NCI-H2227 treated with DMSO at 0.1 percent for 48 hours (cell line): Measurements from ENCODE around the gene NMNAT1.
"Not testable (repeated sequence)": the region's sequence is repeated elsewhere in the genome, so short reads cannot be mapped to it uniquely, and the experiment has no call there.

Experiments
- DNase-seq: peaks from one replicate; lab custom pipeline; 2025; lab: John Stamatoyannopoulos, UW

The NMNAT1 gene

DNA sequence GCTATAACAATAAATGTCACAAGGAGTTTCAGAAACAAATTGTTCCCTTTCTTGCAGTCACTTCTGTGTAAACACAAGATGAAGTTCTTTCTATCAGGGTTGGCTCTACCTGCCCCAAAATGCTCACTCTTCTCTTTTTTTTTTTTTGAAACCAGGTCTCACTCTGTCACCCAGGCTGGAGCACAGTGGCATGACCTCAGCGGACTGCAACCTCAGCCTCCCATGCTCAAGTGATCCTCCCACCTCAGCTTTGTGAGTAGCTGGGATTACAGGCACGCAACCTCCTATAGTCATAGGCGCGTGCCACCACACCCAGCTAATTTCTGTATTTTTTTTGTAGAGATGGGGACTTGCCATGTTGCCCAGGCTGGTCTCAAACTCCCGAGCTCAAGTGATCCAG lies 22.7 kb upstream of the NMNAT1 start:
- DNase-seq, result no peak

DNA sequence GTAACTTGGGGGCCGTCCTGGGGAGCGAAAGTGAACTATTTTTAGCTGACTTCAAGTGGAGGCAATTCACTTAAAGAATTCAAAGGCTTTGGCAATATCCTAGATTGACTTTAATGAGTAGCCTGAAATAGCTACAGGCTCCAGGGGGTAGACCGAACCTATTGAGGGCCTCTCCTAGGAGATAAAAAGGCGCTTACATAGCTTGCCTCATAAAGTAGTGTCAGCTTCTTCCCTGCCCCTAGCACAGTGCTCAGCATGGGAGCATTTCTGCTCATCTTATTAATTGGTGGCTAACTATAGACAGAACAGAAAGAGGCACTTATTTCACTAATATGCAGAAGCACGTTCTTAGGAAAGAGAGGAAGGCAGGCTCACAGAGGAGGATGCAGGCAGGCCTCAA lies 20.9 kb upstream of the NMNAT1 start:
- peak; percentile 81 for DNase-seq

GRCh38 chr1:9927259-9927658 lies 16.0 kb upstream of the NMNAT1 start:
- DNase-seq, result no peak

- DNase-seq, result no peak
These were observed 13.6 kb upstream of the NMNAT1 start for GRCh38 chr1:9929431-9930385.

DNA sequence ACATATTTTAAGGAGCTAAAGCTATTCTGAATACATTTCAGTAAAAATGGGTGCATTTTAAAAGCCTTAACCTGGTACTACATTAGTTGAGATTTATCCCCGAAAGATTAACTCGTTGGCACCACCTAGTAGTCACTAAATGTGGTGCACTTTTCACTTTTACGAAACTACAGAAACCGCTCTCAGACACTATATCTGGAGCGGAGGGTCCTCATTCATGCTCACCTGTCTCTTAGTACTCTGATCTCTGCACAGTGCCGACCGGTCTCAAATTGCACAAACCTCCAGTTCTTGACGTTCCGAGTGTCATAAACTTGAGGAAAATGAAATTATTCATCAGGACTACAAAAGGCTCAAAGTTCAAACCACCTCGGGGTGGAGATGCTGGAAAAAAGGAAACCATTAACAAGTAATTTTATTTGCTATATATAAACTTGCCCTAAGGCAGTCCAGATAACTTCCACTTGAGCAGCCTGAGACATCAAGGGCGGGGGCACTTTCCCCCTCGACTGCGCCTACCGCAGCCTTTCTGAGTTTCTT lies 806 bp upstream of the NMNAT1 start:
- peak; percentile 58 for DNase-seq

GRCh38 chr1:9946315-9946714 lies 3.0 kb downstream of the NMNAT1 start:
- DNase-seq, result no peak

GRCh38 chr1:9957726-9958125 lies 14.5 kb downstream of the NMNAT1 start:
- no peak for DNase-seq

- no peak for DNase-seq
These were observed 16.7 kb downstream of the NMNAT1 start for GRCh38 chr1:9960011-9960410.

- peak; percentile 38 for DNase-seq
These were observed 17.7 kb downstream of the NMNAT1 start for GRCh38 chr1:9960706-9961562.

DNA sequence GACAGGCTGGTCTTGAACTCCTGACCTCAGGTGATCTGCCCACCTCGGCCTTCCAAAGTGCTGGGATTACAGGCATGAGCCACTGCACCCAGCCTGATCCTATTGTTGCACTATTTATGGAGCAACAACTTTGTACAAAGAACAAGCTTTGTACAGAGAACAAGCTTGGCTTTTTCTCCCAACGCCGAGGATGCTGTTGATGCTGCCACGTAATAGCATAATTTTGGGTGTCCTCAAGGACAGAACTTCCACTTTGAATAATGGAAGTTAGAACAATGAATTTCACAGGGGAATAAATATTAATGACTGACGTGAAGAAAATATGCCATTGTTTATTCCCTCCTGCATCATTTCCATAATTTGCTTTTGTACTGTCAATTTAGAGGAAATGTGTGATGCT lies 41.0 kb downstream of the NMNAT1 start:
- no peak for DNase-seq

GRCh38 chr1:9985001-9985400 lies 41.7 kb downstream of the NMNAT1 start:
- DNase-seq, result no peak

GRCh38 chr1:9989773-9990172 lies 46.5 kb downstream of the NMNAT1 start:
- no peak for DNase-seq

DNA sequence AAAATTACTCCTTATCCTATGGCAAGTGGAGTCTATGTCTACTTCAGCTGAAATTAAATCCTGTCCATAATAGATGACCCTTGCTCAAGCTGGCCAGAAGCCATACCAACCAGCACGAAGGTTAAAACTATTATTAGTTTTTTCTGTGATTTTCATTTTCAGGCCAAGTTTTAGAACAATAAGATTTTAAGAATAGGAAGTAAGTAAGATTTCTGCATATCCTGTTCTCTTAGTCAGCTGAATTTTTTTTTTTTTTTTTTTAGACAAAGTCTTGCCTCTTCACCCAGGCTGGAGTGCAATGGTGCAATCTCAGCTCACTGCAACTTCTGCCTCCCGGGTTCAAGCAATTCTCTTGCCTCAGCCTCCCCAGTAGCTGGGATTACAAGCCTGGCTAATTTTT lies 47.7 kb downstream of the NMNAT1 start:
- no peak for DNase-seq

- no peak for DNase-seq
These were observed 49.6 kb downstream of the NMNAT1 start for GRCh38 chr1:9992910-9993309.

GRCh38 chr1:9993561-9994075 lies 50.3 kb downstream of the NMNAT1 start:
- DNase-seq, result no peak

DNA sequence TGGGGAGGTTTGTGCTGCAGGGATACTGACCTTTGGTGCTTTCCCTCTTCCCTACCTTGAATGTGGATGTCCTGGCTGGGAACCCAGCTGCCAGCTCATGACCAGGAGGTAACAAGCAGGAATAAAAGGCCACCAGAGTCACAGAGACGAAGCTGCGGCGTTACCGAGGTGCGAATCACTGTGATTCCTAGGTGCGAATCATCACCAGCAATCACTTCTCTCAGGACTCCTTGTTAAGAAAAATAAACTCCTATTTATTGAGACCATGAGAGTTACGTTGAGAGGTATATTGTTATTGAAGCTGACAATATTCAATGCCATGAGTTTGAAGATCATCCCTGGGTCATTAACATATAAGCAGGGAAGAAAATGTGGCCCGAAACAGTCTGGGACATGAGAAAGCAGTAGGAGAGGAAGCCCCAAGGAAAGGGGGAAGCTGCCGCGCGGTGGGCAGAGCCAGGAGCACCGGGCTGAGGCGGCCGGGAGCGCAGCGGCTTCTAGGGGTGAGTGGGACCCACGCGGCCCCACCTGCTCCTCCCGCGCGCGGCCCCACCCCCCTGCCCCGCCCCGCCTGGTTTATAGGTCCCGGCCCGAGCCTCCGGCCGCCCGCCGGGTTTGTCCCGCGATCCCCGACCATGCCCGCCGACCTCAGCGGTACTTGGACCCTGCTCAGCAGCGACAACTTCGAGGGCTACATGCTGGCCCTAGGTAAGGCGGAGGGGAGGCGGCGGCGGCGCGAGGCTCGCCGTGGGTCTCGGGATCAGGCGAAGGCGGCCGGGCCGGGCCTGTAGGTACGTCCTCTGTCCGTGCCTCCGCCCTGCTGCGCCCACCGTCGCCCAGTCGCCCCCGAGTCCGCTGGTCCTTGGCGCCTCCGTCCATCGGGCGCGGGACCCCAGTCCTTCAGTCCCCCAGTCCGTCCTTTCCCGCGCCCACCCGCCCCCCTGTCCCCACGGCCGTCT lies 53.6 kb downstream of the NMNAT1 start, which contains the start of gene RBP7:
Gene RBP7, plus strand, starts transcription at position 605 of the 959 bp plus-strand sequence. Its CDS starts 31 bp downstream, at position 636.
- peak; percentile 10 for DNase-seq

GRCh38 chr1:10001016-10001665 lies 57.9 kb downstream of the NMNAT1 start:
- no peak for DNase-seq

DNA sequence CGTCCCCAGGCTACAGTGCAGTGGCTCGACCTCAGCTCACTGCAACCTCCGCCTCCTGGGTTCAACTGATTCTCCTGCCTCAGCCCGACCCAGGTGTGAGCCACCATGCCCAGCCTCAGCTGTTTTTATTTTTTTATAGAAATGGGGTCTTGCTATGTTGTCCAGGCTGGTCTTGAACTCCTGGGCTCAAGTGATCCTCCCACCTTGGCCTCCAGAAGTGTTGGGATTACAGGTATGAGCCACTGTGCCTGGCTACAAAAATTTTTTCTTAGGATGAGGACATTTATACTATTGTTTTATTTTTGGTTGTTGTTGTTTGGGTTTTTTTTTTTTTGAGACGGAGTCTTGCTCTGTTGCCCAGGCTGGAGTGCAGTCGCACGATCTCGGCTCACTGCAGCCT lies 62.0 kb downstream of the NMNAT1 start:
- DNase-seq, result not testable (repeated sequence)

DNA sequence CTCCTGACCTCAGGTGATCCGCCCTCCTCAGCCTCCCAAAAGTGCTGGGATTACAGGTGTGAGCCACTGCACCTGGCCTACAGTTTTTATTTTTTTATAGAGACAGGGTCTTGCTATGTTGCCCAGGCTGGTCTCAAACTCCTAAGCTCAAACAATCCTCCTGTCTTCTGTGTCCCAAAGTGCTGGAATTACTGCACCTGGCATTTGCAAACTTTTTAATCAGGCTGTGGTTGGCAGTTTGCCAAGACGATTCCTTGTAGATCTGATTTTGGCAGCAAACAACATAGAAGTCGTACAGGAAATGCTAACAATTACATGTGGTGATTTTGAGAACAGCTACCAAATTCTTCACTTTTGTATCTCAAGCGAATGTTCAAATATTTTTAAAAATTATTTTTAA lies 63.9 kb downstream of the NMNAT1 start:
- DNase-seq, result no peak

DNA sequence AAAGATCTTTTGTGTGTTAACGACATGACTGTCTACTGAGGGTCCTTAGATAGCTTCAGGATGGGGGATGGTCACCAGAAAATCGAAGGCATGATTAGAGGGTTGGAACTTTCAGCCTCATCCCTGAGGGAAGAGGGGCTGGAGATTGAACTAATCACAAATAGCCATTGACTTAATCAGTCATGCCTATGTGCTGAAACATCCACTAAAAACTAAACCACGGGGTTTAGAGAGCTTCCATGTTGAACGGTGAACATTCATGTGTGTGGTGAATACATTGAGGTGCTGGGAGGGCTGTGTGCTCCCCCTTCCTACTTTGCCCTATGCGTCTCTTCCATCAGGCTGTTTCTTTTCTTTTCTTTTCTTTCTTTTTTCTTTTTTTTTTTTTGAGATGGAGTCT lies 70.7 kb downstream of the NMNAT1 start:
- DNase-seq, result no peak

DNA sequence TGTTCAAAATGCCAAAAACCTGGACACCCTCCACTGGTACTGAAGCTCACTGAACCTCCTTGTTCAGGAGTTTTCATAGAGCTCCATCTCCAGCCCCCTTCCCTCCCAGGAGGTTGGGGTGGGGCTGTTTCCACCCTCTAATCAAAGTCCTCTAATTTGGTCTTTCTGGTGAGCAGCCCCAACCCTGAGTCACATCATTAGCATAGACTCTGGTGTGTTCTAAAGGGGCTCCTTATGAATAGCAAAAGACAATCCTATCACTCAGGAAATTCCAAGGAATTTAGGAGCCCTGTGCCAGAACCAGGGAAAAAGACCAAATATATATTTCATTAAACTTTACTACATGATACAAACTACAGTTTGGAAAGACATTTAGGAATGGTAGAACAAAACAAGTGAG lies 76.3 kb downstream of the NMNAT1 start:
- no peak for DNase-seq
